Heart left ventricle (tissue), 16 donors: ENCODE data around the gene CALCOCO1. TPM values are rescaled to one million over a fixed set of nuclear protein-coding genes. Genes with fewer than 3 reads are reported as not detected.

ENCODE experiments used
- ATAC-seq, 4 donors: fragments of 200-7000 bp; cut with Tn5 transposase; one replicate each; pipeline ENCODE4 v1.9.1; 2020 to 2022; ENCODE audit warnings: moderate library complexity in 4 of 4, mild to moderate bottlenecking in 3 of 4, moderate number of reproducible peaks in 1 of 4
- DNase-seq, 5 donors: peaks; one replicate each; pipeline ENCODE4 v3.0.0-alpha.2; 2020
- H3K27ac ChIP-seq, 12 donors: fragments of 200-600 bp; sonication (generic) in 4 of 12; one replicate each; pipeline versions ENCODE4 v1.5.0 to v1.8.0; 2016 to 2022; ENCODE audit warnings: mild to moderate bottlenecking in 2 of 12
- H3K27me3 ChIP-seq, 9 donors: fragments of 200-600 bp; sonication (generic) in 2 of 9; one replicate each; pipeline versions ENCODE4 v1.5.1 to v1.8.0; 2016 to 2022; ENCODE audit warnings: mild to moderate bottlenecking in 3 of 9
- H3K36me3 ChIP-seq, 9 donors: fragments of 200-600 bp; sonication (generic) in 2 of 9; one replicate each; pipeline versions ENCODE4 v1.5.0 to v1.8.0; 2018 to 2022; ENCODE audit warnings: mild to moderate bottlenecking in 2 of 9
- H3K4me1 ChIP-seq, 12 donors: fragments of 200-600 bp; sonication (generic) in 4 of 12; one replicate each; pipeline versions ENCODE4 v1.5.0 to v1.8.0; 2016 to 2022; ENCODE audit warnings: mild to moderate bottlenecking in 3 of 12
- H3K4me3 ChIP-seq, 12 donors: fragments of 200-600 bp; sonication (generic) in 4 of 12; one replicate each; pipeline versions ENCODE4 v1.5.0 to v1.8.0; 2017 to 2022; ENCODE audit warnings: mild to moderate bottlenecking in 9 of 12, moderate library complexity in 4 of 12
- H3K9me3 ChIP-seq, 12 donors: fragments of 200-600 bp; sonication (generic) in 4 of 12; one replicate each; pipeline versions ENCODE4 v1.5.0 to v1.8.0; 2016 to 2022; ENCODE audit warnings: mild to moderate bottlenecking in 1 of 12
- CTCF ChIP-seq, 12 donors: fragments of 200-600 bp; sonication (generic) in 4 of 12; IDR thresholded peaks; one replicate each; pipeline versions ENCODE4 v1.5.0 to v1.8.0; 2018 to 2022; ENCODE audit warnings: antibody characterized with exemption in 12 of 12, mild to moderate bottlenecking in 5 of 12
- POLR2A ChIP-seq, 2 donors: fragments of 450-650 bp; IDR thresholded peaks; one replicate each; pipeline ENCODE4 v1.6.1; 2017; ENCODE audit warnings: antibody characterized with exemption in 2 of 2, mild to moderate bottlenecking in 2 of 2, moderate library complexity in 2 of 2
- WGBS, 4 donors: extraction: QIAGEN DNeasy Blood & Tissue Kit in 2 of 4; methylation state at CpG; one replicate each; pipeline versions ENCODE4 v1.1.5 to v1.1.7; 2013 to 2018; 5-methylcytosine and 5-hydroxymethylcytosine counted together
- intact Hi-C, 10 donors: fragments of 100-400 bp; cut with DNase I; formaldehyde crosslinking; loops; one replicate each; pipeline versions ENCODE4 v1.11.1 to v1.14.2; 2022
- long read RNA-seq, 3 donors: library from polyadenylated mRNA; unstranded; transcript quantifications; one replicate each; pipeline ENCODE4 v2.0.0, GENCODE V29; 2020 to 2021
- polyA plus RNA-seq, 2 donors: library from polyadenylated mRNA; stranded (reverse); fragments of 200-250 nt; gene quantifications; one replicate each; pipeline ENCODE4 v1.2.3, GENCODE V29; 2013
- total RNA-seq, 9 donors: library from RNA; depleted of rRNA in 2 of 9; stranded (reverse); fragments of >200 nt in 2 of 9; fragmentation: NEBNext Ultra II Directional in 3 of 9; extraction: Animal tissue kit (Norgen Biotek cat#: 25700) in 3 of 9; gene quantifications; one replicate each; pipeline versions ENCODE4 v1.1.0 to v1.2.4, GENCODE V29; 2016 to 2023
- donor health status: ischemic (EF 13 %, LVEDD 7.1; RV severe dilation, severe dysfunction).
- donor health status: healthy with polysubstance abuse.
- donor health status: DM: no; HTN: yes; CAD: no.
- donor health status: DM: no; HTN: no; CAD: no.
- donor health status: ischemic (EF 25% LVEDD 6.9; RV normal size, moderate dysfunction).
- donor health status: ischemic (EF 25% LVEDD 5.7; RV mildly dilated, moderate dysfunction).
- donor health status: healthy.
- donor health status: DM: yes; HTN: yes; CAD: no.
- donor health status: ischemic (EF 35%, LVEDD 5.7; RV mildly dilated, moderate dysfunction).
- donor health status: nonischemic (EF 11% LVEDD 7.7; RV severe dilation, severe dysfunction).
- donor health status: DM: yes; HTN: yes; CAD: no.
- donor health status: PGD.
- donor health status: ischemic (EF 29% LVEDD 5.4; RV normal size, mild dysfunction).
- donor health status: nonischemic (EF 23%, LVEDD 6.1; RV moderate dilation, normal function).

Gene CALCOCO1
- total RNA-seq (100 to 1,000 TPM; 183 to 352 (median 205) TPM), polyA plus RNA-seq (100 to 1,000 TPM in 1 of 2 donors, 10 to 100 TPM in 1; 86.7 to 178 TPM)
- long read RNA-seq, donor 1, transcript CALCOCO1-218 (15 exons, 2,291 nt), result major isoform, 100 of 148 reads
- long read RNA-seq, donor 1, partial matches to known transcripts, result 36 of 148 reads
- long read RNA-seq, donor 1, other reads (novel, unspliced or antisense), result 11 of 148 reads
- long read RNA-seq, donor 2, transcript CALCOCO1-218 (15 exons, 2,291 nt), result major isoform, 318 of 419 reads
- long read RNA-seq, donor 2, partial matches to known transcripts, result 61 of 419 reads
- long read RNA-seq, donor 2, other reads (novel, unspliced or antisense), result 40 of 419 reads
- long read RNA-seq, donor 3, transcript CALCOCO1-218 (15 exons, 2,291 nt), result major isoform, 64 of 98 reads
- long read RNA-seq, donor 3, partial matches to known transcripts, result 27 of 98 reads
- long read RNA-seq, donor 3, other reads (novel, unspliced or antisense), result 7 of 98 reads

- TF ChIP-seq POLR2A (IDR thresholded peaks at IDR 0.05) (peak; percentile 30 to 73), CTCF (IDR thresholded peaks at IDR 0.05) (no peak)
- 1% methylated on average over 29 to 38 of the region's 38 CpGs for WGBS, 4 donors
- DNase-seq (peak; percentile 97 to 99 (median 98)), ATAC-seq (peak; percentile 99 to 100 (median 100))
- no peaks in the 10 kb centered on the region for H3K9me3 ChIP-seq
- no peaks in the 10 kb centered on the region for H3K27me3 ChIP-seq
- peak within 1 kb of the TSS; percentile 64 to 97 (median 80) for H3K4me3 ChIP-seq
- H3K27ac ChIP-seq, result peak within 1 kb of the TSS; percentile 37 to 90 (median 78)
- H3K36me3 ChIP-seq, result peaks cover 0 to 29% (median 26%) of the 10 kb centered on the region in 9 donors
- peaks cover 0 to 24% (median 20%) of the 10 kb centered on the region in 12 donors for H3K4me1 ChIP-seq
- intact Hi-C loops, result no loop called here
Observed at GRCh38 chr12:53727310-53728041, at the start of gene CALCOCO1. Gene CALCOCO1, minus strand, starts transcription at chr12:53727452. Its CDS starts 2,210 bp downstream, at chr12:53725242.

GRCh38 chr12:53776872-53777271, 49.6 kb upstream of the CALCOCO1 start:
- Histone ChIP-seq H3K4me3 (no peak overlapping the region), H3K36me3 (no peaks in the 10 kb centered on the region), H3K4me1 (peaks cover 0 to 11% (median 0%) of the 10 kb centered on the region in 12 donors), H3K27me3 (peaks cover 0 to 40% (median 4%) of the 10 kb centered on the region in 9 donors), H3K27ac (no peak overlapping the region), H3K9me3 (no peaks in the 10 kb centered on the region)
- DNase-seq (no peak), ATAC-seq (no peak)
- TF ChIP-seq CTCF (IDR thresholded peaks at IDR 0.05) (no peak), POLR2A (IDR thresholded peaks at IDR 0.05) (no peak)
- WGBS, 4 donors, result 74 to 95% (median 86%) methylated on average over 1 of the region's 1 CpG
- intact Hi-C loops, result loop anchor here in 1 of 10 donors (5.0 kb wide), 1 partner anchor 210 kb away; the partner anchor contains the start of gene HOXC10

- H3K27ac ChIP-seq, result peak overlapping the region in 6 of 12 donors; percentile 3 to 66 (median 61)
- no peak for TF ChIP-seq POLR2A (IDR thresholded peaks at IDR 0.05)
- TF ChIP-seq CTCF (IDR thresholded peaks at IDR 0.05), result no peak
- peak in 4 of 5 donors; percentile 33 to 53 (median 42) for DNase-seq
- no peaks in the 10 kb centered on the region for H3K36me3 ChIP-seq
- 36 to 44% (median 41%) methylated on average over 6 of the region's 6 CpGs for WGBS, 4 donors
- intact Hi-C loops, result loop anchor here in 1 of 10 donors (5.0 kb wide), 1 partner anchor 212 kb away; the partner anchor contains the start of gene HOXC10
- H3K9me3 ChIP-seq, result no peaks in the 10 kb centered on the region
- peaks cover 0 to 30% (median 4%) of the 10 kb centered on the region in 9 donors for H3K27me3 ChIP-seq
- no peak overlapping the region for H3K4me3 ChIP-seq
- peak; percentile 63 to 89 (median 84) for ATAC-seq
- H3K4me1 ChIP-seq, result peaks cover 0 to 11% (median 0%) of the 10 kb centered on the region in 12 donors
Observed at GRCh38 chr12:53775478-53776145, 48.4 kb upstream of the CALCOCO1 start.
